Psoas muscle (tissue), 8 donors: ENCODE data around the gene FAM222A. TPM values are rescaled to one million over a fixed set of nuclear protein-coding genes. Genes with fewer than 3 reads are reported as not detected.

Source experiments
- ATAC-seq, 4 donors: fragments of 200-7000 bp; cut with Tn5 transposase; one replicate each; pipeline ENCODE4 v1.9.1; 2020; ENCODE audit warnings: moderate library complexity in 3 of 4, mild to moderate bottlenecking in 2 of 4
- DNase-seq, 2 donors: peaks; one replicate each; pipeline ENCODE4 v3.0.0-alpha.2; 2020
- H3K27ac ChIP-seq: fragments of 200-600 bp; one replicate; pipeline ENCODE4 v1.8.0; 2022
- H3K27me3 ChIP-seq, 3 donors: fragments of 200-600 bp in 1 of 3; one replicate each; pipeline versions ENCODE4 v1.6.1 to v1.8.0; 2013 to 2022; ENCODE audit warnings: low read length in 2 of 3, mild to moderate bottlenecking in 2 of 3, moderate library complexity in 1 of 3; ENCODE audit not compliant: insufficient read depth in 3 of 3
- H3K36me3 ChIP-seq, 2 donors: fragments of 200-600 bp in 1 of 2; one replicate each; pipeline versions ENCODE4 v1.6.1 to v1.8.0; 2013 to 2022; ENCODE audit warnings: low read depth in 1 of 2, mild to moderate bottlenecking in 1 of 2, moderate library complexity in 1 of 2; ENCODE audit not compliant: insufficient read depth in 1 of 2
- H3K4me1 ChIP-seq: fragments of 200-600 bp; one replicate; pipeline ENCODE4 v1.8.0; 2022
- H3K4me3 ChIP-seq: fragments of 200-600 bp; one replicate; pipeline ENCODE4 v1.8.0; 2022; ENCODE audit warnings: mild to moderate bottlenecking
- H3K9me3 ChIP-seq: fragments of 200-600 bp; one replicate; pipeline ENCODE4 v1.8.0; 2022
- CTCF ChIP-seq: fragments of 200-600 bp; IDR thresholded peaks from one replicate; pipeline ENCODE4 v1.8.0; 2022; ENCODE audit warnings: antibody characterized with exemption
- WGBS, 3 donors: extraction: QIAGEN DNeasy Blood & Tissue Kit; methylation state at CpG; one replicate each; pipeline versions ENCODE4 v1.1.6 to v1.1.7; 2013; 5-methylcytosine and 5-hydroxymethylcytosine counted together
- intact Hi-C, 2 donors: fragments of 100-400 bp; cut with DNase I; formaldehyde crosslinking; loops; one replicate each; pipeline versions ENCODE4 v1.11.0 to v1.14.2; 2022
- polyA plus RNA-seq, 3 donors: library from polyadenylated mRNA; stranded (reverse); fragments of 200-250 nt; gene quantifications; one replicate each; pipeline ENCODE4 v1.2.3, GENCODE V29; 2013
- total RNA-seq, 4 donors: library from RNA; stranded (reverse); fragmentation: NEBNext Ultra II Directional in 2 of 4; extraction: Animal tissue kit (Norgen Biotek cat#: 25700) in 2 of 4; gene quantifications; one replicate each; pipeline versions ENCODE4 v1.2.1 to v1.2.4, GENCODE V29; 2021 to 2023
- donor health status: healthy with polysubstance abuse.
- donor health status: DM: no; HTN: no; CAD: no; lungs with moderate emphysema.
- donor health status: Bipolar disorder and iron deficiency.
- donor health status: healthy.
- donor health status: DM: yes; HTN: yes; CAD: no.
- donor health status: DM: no; HTN: no; CAD: no.
- donor health status: DM: no; HTN: no; CAD: no.
- donor health status: DM: yes; HTN: yes; CAD: no.

The FAM222A gene
- total and polyA plus RNA-seq, 7 donors = 0.59 to 15.8 (median 5.1) TPM

GRCh38 chr12:109671502-109671901, 42.1 kb upstream of the FAM222A start:
- no peak for TF ChIP-seq CTCF
- Histone ChIP-seq H3K27ac (no peak overlapping the region), H3K9me3 (no peaks in the 10 kb centered on the region), H3K27me3 (peaks cover 0 to 17% (median 0%) of the 10 kb centered on the region in 3 donors), H3K4me1 (no peaks in the 10 kb centered on the region), H3K36me3 (no peaks in the 10 kb centered on the region), H3K4me3 (no peak overlapping the region)
- intact Hi-C loops = no loop called here
- ATAC-seq (no peak), DNase-seq (no peak)
- WGBS, 3 donors = 58 to 71% (median 64%) methylated on average over 3 of the region's 3 CpGs

- Histone ChIP-seq H3K36me3 (no peaks in the 10 kb centered on the region), H3K4me1 (no peaks in the 10 kb centered on the region), H3K27ac (no peak overlapping the region), H3K9me3 (no peaks in the 10 kb centered on the region), H3K27me3 (peaks cover 0 to 17% (median 0%) of the 10 kb centered on the region in 3 donors), H3K4me3 (no peak overlapping the region)
- 85 to 91% (median 86%) methylated on average over 3 of the region's 3 CpGs for WGBS, 3 donors
- intact Hi-C loops = no loop called here
- DNase-seq (no peak), ATAC-seq (no peak)
- TF ChIP-seq CTCF = no peak
These were observed 40.2 kb upstream of the FAM222A start for GRCh38 chr12:109673379-109673778.

- Histone ChIP-seq H3K27me3 (peaks cover 0 to 14% (median 0%) of the 10 kb centered on the region in 3 donors), H3K27ac (no peak overlapping the region), H3K36me3 (no peaks in the 10 kb centered on the region), H3K9me3 (no peaks in the 10 kb centered on the region), H3K4me3 (no peak overlapping the region), H3K4me1 (no peaks in the 10 kb centered on the region)
- DNase-seq (no peak), ATAC-seq (no peak)
- 78 to 83% (median 80%) methylated on average over 2 of the region's 2 CpGs for WGBS, 3 donors
- intact Hi-C loops = no loop called here
- no peak for TF ChIP-seq CTCF
These were observed 39.7 kb upstream of the FAM222A start for GRCh38 chr12:109673884-109674283.

GRCh38 chr12:109675411-109675810, 38.2 kb upstream of the FAM222A start:
- peaks cover 0 to 3% (median 0%) of the 10 kb centered on the region in 3 donors for H3K27me3 ChIP-seq
- intact Hi-C loops = no loop called here
- 64 to 78% (median 65%) methylated on average over 6 of the region's 6 CpGs for WGBS, 3 donors
- H3K27ac ChIP-seq = no peak overlapping the region
- H3K36me3 ChIP-seq = no peaks in the 10 kb centered on the region
- no peaks in the 10 kb centered on the region for H3K4me1 ChIP-seq
- H3K9me3 ChIP-seq = no peaks in the 10 kb centered on the region
- no peak for DNase-seq
- H3K4me3 ChIP-seq = no peak overlapping the region
- ATAC-seq = no peak
- no peak for TF ChIP-seq CTCF

- ATAC-seq (no peak), DNase-seq (no peak)
- Histone ChIP-seq H3K27ac (no peak overlapping the region), H3K4me3 (no peak overlapping the region), H3K27me3 (no peaks in the 10 kb centered on the region), H3K9me3 (no peaks in the 10 kb centered on the region), H3K36me3 (no peaks in the 10 kb centered on the region), H3K4me1 (no peaks in the 10 kb centered on the region)
- TF ChIP-seq CTCF = no peak
- WGBS, 3 donors = 34 to 48% (median 36%) methylated on average over 12 of the region's 12 CpGs
- intact Hi-C loops = no loop called here
These were observed 36.3 kb upstream of the FAM222A start for GRCh38 chr12:109677279-109677691.
